DMS 273 (cell line): ENCODE results near the gene C16orf95.
"Not testable (repeated sequence)": the region's sequence is repeated elsewhere in the genome, so short reads cannot be mapped to it uniquely, and the experiment has no call there.

Source experiments
- DNase-seq: peaks from one replicate; lab custom pipeline; 2025; ENCODE audit not compliant: unreplicated experiment; lab: John Stamatoyannopoulos, UW

The C16orf95 gene

DNA sequence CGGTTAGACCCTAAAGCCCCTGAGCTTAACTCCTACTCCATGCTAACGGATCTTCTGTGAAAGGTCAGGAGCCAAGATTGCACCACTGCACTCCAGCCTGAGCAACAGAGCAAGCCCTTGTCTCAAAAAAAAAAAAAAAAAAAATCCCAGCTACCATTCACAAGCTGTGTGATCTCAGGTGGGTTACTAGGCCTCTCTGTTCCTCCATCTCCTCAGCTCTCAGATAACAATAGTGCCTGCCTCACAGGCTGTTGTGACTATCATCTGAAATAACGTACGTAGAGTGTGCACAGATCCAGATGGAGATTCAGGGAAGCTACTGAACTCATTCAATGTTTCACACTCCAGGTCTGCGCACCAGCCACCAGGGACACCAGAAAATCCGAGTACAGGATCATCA is 57.8 kb downstream of the C16orf95 start:
- DNase-seq = no peak

DNA sequence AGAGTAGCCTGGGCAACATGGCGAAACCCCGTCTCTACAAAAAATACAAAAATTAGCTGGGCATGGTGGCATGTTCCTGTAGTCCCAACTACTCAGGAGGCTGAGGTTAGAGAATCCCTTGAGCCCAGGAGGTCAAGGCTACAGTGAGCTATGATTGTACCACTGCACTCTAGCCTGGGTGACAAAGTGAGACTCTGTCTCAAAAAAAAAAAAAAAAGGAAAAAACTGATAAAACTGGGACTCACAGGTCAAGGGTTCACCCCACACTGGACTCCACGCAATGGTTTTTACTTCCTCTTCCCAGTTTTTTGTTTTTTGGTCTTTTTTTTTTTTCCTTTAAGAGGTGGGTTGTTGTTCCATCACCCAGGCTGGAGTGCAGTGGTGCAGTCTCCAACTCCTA is 58.5 kb downstream of the C16orf95 start:
- DNase-seq = not testable (repeated sequence)

DNA sequence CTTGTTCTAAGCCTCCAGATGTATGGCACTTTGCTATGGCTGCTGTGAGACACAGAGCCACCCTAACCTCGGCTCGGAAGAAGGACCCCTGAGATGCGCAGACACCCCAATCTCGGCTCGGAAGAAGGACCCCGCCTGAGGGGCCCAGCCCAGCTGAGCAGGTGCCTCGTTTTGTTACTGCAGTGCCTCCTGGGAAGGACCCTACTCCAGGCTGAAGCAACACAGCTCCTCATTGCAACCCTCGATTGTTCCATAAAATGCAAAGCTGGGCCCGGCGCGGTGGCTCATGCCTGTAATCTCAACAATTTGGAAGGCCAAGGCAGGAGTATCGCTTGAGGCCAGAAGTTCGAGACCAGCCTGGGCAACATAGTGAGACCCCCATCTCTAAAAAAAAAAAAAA is 61.3 kb downstream of the C16orf95 start:
- no peak for DNase-seq

DNA sequence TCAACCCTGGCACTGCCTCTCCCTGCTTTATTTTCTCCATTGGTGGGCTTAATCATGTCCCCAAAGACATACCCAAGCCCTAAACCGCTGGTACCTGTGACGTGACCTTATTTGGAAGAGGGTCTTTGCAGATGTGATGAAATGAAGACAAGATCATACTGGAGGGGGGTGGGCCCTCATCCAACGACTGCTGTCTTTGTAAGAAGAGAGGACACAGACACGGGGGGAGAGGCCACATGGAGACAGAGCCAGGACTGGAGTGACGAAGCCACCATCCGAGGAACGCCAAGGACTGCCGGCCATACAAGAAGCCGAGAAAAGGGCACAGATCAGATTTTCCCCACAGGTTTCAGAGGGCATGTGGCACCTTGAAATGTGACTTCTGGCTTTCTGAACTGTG is 62.5 kb downstream of the C16orf95 start:
- DNase-seq = no peak

DNA sequence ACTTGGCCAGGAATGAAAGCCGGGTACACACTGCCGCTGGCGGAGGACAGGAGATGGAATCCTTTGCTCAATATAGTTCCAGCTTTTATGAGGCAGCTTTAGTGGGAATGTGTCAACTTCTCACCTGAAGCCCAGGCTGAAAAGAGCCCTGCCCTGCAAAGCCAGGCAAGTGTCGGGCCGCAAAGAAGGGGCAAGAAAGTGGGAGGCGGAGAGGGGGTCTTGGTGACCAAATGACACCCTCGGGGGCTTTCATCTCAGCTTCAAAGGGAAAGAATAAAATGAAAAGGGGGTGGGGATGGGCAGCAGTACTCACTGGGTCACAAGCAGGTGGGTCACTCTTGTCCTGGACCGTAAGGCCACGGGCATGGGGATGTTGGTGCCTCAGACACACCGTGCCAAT is 62.9 kb downstream of the C16orf95 start:
- DNase-seq = no peak

DNA sequence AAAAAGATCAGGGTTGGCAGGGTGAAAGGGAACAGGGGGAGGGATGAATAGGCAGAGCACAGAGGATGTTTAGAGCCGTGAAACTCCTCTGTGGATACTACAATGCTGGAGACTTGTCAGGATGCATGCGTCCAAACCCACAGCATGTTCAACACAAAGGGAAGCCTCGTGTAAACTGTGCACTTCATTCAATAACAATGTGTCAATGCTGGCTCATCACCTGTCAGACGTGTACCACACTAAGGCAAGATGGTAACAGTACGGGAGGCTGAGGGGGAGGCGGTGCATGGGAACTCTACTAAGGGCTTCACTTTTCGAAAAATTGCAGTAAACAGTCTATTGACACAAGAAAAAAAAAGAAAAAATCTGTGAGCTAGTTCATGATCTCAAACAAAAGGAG is 63.7 kb downstream of the C16orf95 start:
- no peak for DNase-seq
